Left colon (tissue), 2 donors: Measurements from ENCODE around the gene PGAM1. TPM values are rescaled to one million over a fixed set of nuclear protein-coding genes. Genes with fewer than 3 reads are reported as not detected.

ENCODE experiments used
- ATAC-seq: fragments of 200-7000 bp; cut with Tn5 transposase; one replicate; pipeline ENCODE4 v1.9.1; 2020; ENCODE audit warnings: mild to moderate bottlenecking, moderate library complexity
- DNase-seq, 2 donors: peaks; one replicate each; pipeline ENCODE4 v3.0.0-alpha.2; 2020
- intact Hi-C, 2 donors: fragments of 100-400 bp; cut with DNase I in 1 of 2; cut with micrococcal nuclease in 1 of 2; formaldehyde crosslinking; loops; one replicate each; pipeline versions ENCODE4 v1.11.2 to v1.14.0; 2022; cut with DNase I, micrococcal nuclease
- total RNA-seq, 2 donors: library from RNA; stranded (reverse); fragmentation: NEBNext Ultra II Directional; extraction: Animal tissue kit (Norgen Biotek cat#: 25700); gene quantifications; one replicate each; pipeline ENCODE4 v1.2.1, GENCODE V29; 2021
- donor health status: DM: no; HTN: no; CAD: no.
- donor health status: DM: yes; HTN: yes; CAD: no.

The PGAM1 gene
- total RNA-seq, 2 donors from 2014 or later, result 216 to 249 TPM

DNA sequence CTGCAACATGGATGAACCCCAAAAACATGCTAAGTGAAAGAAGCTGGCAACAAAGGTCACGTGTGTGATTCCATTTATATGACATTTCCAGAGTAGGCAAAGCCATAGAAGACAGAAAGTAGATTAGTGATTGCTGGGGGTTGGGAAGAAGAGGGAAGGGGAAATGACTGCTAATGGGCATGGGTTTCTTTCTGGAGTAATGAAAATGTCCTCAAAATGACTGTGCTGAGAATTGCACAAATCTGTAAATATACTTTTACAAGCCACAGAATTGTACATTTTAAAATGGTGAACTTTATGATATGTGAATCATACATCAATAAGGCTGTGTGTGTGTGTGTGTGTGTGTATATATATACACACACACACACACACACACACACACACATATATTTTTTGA, 56.4 kb downstream of the PGAM1 start:
- no peak for DNase-seq
- intact Hi-C loops, result no loop called here

More for the DNA sequence above, 56.4 kb downstream of the PGAM1 start:
- ATAC-seq, result no peak

Other genes starting within 250 kb of the PGAM1 start
- gene SLIT1, start 240.2 kb upstream of the PGAM1 start, total RNA-seq, result under 1 TPM; 0.06 to 0.25 TPM
- 1 to 10 TPM; 6.4 to 6.8 TPM for gene ARHGAP19, start 133.6 kb upstream of the PGAM1 start, total RNA-seq
- gene FRAT1, start 106.9 kb upstream of the PGAM1 start, total RNA-seq, result 10 to 100 TPM in 1 of 2 donors, 1 to 10 TPM in 1; 6.9 to 10.5 TPM
- gene FRAT2, start 91.5 kb upstream of the PGAM1 start, total RNA-seq, result 10 to 100 TPM; 41.4 to 43.9 TPM
- 10 to 100 TPM; 13.9 to 15.1 TPM for gene RRP12, start 24.9 kb upstream of the PGAM1 start, total RNA-seq
- gene EXOSC1, start 19.8 kb downstream of the PGAM1 start, total RNA-seq, result 10 to 100 TPM; 21.7 to 22.6 TPM
- gene ZDHHC16, start 20.0 kb downstream of the PGAM1 start, total RNA-seq, result 10 to 100 TPM; 29.1 to 31.5 TPM
- 10 to 100 TPM; 38.9 to 42.3 TPM for gene MMS19, start 72.2 kb downstream of the PGAM1 start, total RNA-seq
- gene UBTD1, start 72.7 kb downstream of the PGAM1 start, total RNA-seq, result 1 to 10 TPM; 1.8 to 2.4 TPM
- gene ANKRD2, start 146.6 kb downstream of the PGAM1 start, total RNA-seq, result not detected
- gene HOGA1, start 158.2 kb downstream of the PGAM1 start, total RNA-seq, result under 1 TPM in 1 of 2 donors, not detected in 1; 0.15 TPM
- gene C10orf62, start 163.5 kb downstream of the PGAM1 start, total RNA-seq, result not detected
- 1 to 10 TPM; 1.3 to 1.6 TPM for gene MORN4, start 207.3 kb downstream of the PGAM1 start, total RNA-seq
- 10 to 100 TPM in 1 of 2 donors, 1 to 10 TPM in 1; 9.4 to 13.0 TPM for gene PI4K2A, start 214.5 kb downstream of the PGAM1 start, total RNA-seq